CD4-positive, CD25-positive, alpha-beta regulatory T cell (primary cell): ENCODE results near the gene EMC6. TPM values are rescaled to one million over a fixed set of nuclear protein-coding genes. Genes with fewer than 3 reads are reported as not detected.
"Not testable (repeated sequence)": the region's sequence is repeated elsewhere in the genome, so short reads cannot be mapped to it uniquely, and the experiment has no call there.

Experiments
- ATAC-seq, 2 donors: fragments of 150-1000 bp; cut with Tn5 transposase; one replicate each; pipeline ENCODE4 v1.10.0; 2021; ENCODE audit warnings: low read depth in 2 of 2, moderate number of reproducible peaks in 2 of 2, moderate library complexity in 1 of 2
- DNase-seq, 3 donors: peaks; one replicate each; pipeline versions ENCODE4 v3.0.0 to v3.0.0-alpha.2; 2012 to 2022; ENCODE audit warnings: mixed read lengths in 1 of 3
- H3K27ac ChIP-seq: one replicate; pipeline ENCODE4 v1.7.0; 2013; ENCODE audit warnings: mild to moderate bottlenecking, low read length; ENCODE audit not compliant: insufficient read depth, poor library complexity, severe bottlenecking
- H3K27me3 ChIP-seq: one replicate; pipeline ENCODE4 v1.7.0; 2013; ENCODE audit warnings: low read length; ENCODE audit not compliant: control insufficient read depth, insufficient read depth
- H3K36me3 ChIP-seq: one replicate; pipeline ENCODE4 v1.7.0; 2013; ENCODE audit warnings: mild to moderate bottlenecking, low read length, moderate library complexity; ENCODE audit not compliant: control insufficient read depth, insufficient read depth
- H3K4me1 ChIP-seq: 2 replicates; pipeline ENCODE4 v1.7.0; 2013; ENCODE audit warnings: mild to moderate bottlenecking, low read length; ENCODE audit not compliant: insufficient read depth, control insufficient read depth, poor library complexity, severe bottlenecking
- H3K4me3 ChIP-seq: one replicate; pipeline ENCODE4 v1.7.0; 2013; ENCODE audit warnings: low read depth, mild to moderate bottlenecking, low read length, moderate library complexity
- H3K9me3 ChIP-seq, 2 experiments: 1 replicate in 1 of 2; 2 replicates in 1 of 2; pipeline ENCODE4 v1.7.0; 2013; ENCODE audit warnings: low read length in 2 of 2, mild to moderate bottlenecking in 1 of 2, moderate library complexity in 1 of 2; ENCODE audit not compliant: control insufficient read depth in 2 of 2
- H3K27ac Mint-ChIP-seq, 3 donors: one replicate each; pipeline ENCODE4 v1.8.0; 2020 to 2022; ENCODE audit warnings: mild to moderate bottlenecking in 3 of 3, mixed read lengths in 3 of 3, moderate library complexity in 2 of 3
- H3K27me3 Mint-ChIP-seq: one replicate; pipeline ENCODE4 v1.8.0; 2022; ENCODE audit warnings: mild to moderate bottlenecking, mixed read lengths
- H3K36me3 Mint-ChIP-seq: one replicate; pipeline ENCODE4 v1.8.0; 2020; ENCODE audit warnings: mixed read lengths
- H3K4me1 Mint-ChIP-seq, 4 donors: one replicate each; pipeline ENCODE4 v1.8.0; 2020 to 2022; ENCODE audit warnings: mixed read lengths in 4 of 4, mild to moderate bottlenecking in 1 of 4
- H3K4me3 Mint-ChIP-seq, 4 donors: one replicate each; pipeline ENCODE4 v1.8.0; 2020 to 2022; ENCODE audit warnings: mild to moderate bottlenecking in 4 of 4, mixed read lengths in 4 of 4, moderate library complexity in 3 of 4
- H3K9me3 Mint-ChIP-seq, 7 donors: one replicate each; pipeline ENCODE4 v1.8.0; 2020 to 2022; ENCODE audit warnings: mixed read lengths in 7 of 7, mild to moderate bottlenecking in 3 of 7, moderate library complexity in 2 of 7
- polyA plus RNA-seq, 4 donors: library from polyadenylated mRNA; unstranded; fragments of 300-500 nt; fragmentation: Illumina TruSeq; gene quantifications; one replicate each; pipeline ENCODE4 v1.2.3, GENCODE V29; 2021
- total RNA-seq: library from RNA; stranded (reverse); gene quantifications from one replicate; pipeline ENCODE4 v1.2.3, GENCODE V29; 2022

The EMC6 gene
- total and polyA plus RNA-seq, 5 donors from 2014 or later: 27.2 to 125 (median 113) TPM

DNA sequence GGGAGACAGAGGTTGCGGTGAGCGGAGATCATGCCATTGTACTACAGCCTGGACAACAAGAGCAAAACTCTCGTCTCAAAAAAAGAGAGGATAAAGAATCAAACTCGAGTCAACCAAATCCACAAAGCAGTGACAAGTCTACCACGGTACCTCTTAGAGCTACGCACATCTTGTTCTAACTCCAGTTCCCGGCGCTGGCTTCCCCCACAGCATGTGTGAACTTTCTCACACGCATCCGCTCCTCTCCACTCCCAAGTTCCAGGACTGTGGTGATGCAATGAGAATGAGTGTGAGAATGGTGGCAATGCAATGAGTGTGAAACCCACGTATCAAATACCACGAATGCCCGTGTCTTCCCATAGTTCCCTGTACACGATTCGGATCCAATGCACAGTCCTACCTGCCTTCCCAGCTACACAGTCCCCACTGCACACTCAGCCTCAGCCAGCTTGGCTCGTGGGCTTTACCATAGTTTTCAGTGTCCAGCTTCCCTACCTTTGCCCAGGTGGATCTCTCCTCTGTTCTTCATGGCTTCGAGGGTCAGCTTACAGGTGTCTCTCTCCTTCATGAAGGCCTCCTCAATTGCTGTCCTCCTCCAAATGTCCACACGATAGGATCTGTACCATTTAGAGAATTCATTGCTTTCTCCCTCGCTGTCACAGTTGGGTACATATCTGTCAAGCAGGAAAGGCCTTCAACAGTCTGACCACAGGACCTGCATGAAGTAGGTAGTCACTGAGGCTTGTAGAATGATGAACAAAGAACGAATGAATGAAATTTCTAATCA lies 36.5 kb downstream of the EMC6 start:
- H3K9me3 Mint-ChIP-seq: peaks cover 0 to 4% (median 0%) of the 10 kb centered on the region in 7 donors
- Histone ChIP-seq H3K36me3 (no peaks in the 10 kb centered on the region), H3K27ac (no peak overlapping the region), H3K27me3 (no peaks in the 10 kb centered on the region), H3K9me3 (no peaks in the 10 kb centered on the region), H3K4me3 (no peak overlapping the region), H3K4me1 (peaks cover 3% of the 10 kb centered on the region)
- no peaks in the 10 kb centered on the region for H3K36me3 Mint-ChIP-seq
- DNase-seq (no peak), ATAC-seq (no peak)
- H3K27ac Mint-ChIP-seq: peak overlapping the region in 1 of 3 donors; percentile 45
- H3K4me3 Mint-ChIP-seq: no peak overlapping the region
- H3K4me1 Mint-ChIP-seq: peaks cover 4 to 17% (median 11%) of the 10 kb centered on the region in 4 donors
- H3K27me3 Mint-ChIP-seq: no peaks in the 10 kb centered on the region

DNA sequence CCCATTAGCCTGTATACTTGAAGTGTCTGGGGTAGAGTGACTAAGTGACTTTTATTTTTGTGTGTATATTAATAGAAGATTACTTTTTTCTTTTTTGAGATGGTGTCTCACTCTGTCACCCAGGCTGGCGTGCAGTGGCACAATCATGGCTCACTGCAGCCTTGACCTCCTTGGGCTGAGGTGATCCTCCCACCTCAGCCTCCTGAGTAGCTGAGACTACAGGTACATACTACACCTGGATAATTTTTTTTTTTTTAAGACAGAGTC lies 37.0 kb downstream of the EMC6 start:
- ATAC-seq, H3K36me3 Mint-ChIP-seq: not testable (repeated sequence)

DNA sequence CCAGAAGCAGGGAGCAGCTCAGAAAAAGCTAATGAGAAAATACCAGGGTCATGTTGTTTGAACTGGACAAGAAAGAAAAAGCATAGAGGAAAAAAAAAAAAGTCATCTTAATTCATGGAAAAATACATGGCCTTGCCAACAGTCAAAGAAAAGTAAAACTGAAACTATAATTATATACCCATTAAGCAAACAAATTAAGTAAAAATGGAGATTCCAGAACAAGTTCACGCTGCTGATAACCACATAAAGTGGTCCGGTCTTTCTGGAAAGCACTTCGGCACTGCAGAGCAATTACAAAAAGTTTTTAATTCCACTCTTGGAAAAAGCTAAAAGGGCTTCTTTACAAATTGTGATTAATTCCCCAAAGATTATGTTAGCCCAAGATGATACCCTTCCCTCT lies 39.8 kb downstream of the EMC6 start:
- Histone ChIP-seq H3K4me1 (peaks cover 29% of the 10 kb centered on the region), H3K4me3 (no peak overlapping the region), H3K9me3 (no peaks in the 10 kb centered on the region), H3K36me3 (no peaks in the 10 kb centered on the region), H3K27me3 (no peaks in the 10 kb centered on the region), H3K27ac (no peak overlapping the region)
- DNase-seq: no peak
- no peaks in the 10 kb centered on the region for H3K27me3 Mint-ChIP-seq
- H3K36me3 Mint-ChIP-seq: peaks cover 9% of the 10 kb centered on the region
- H3K27ac Mint-ChIP-seq: peak overlapping the region in 2 of 3 donors; percentile 24 to 40
- peaks cover 15 to 39% (median 30%) of the 10 kb centered on the region in 4 donors for H3K4me1 Mint-ChIP-seq
- H3K9me3 Mint-ChIP-seq: no peaks in the 10 kb centered on the region
- ATAC-seq: no peak
- peak overlapping the region in 1 of 4 donors; percentile 43 for H3K4me3 Mint-ChIP-seq

More for the DNA sequence above, 37.0 kb downstream of the EMC6 start:
- H3K27ac Mint-ChIP-seq: peak overlapping the region in 1 of 3 donors; percentile 45
- H3K36me3 ChIP-seq, H3K4me3 Mint-ChIP-seq, H3K9me3 ChIP-seq, H3K9me3 Mint-ChIP-seq, H3K27me3 Mint-ChIP-seq, H3K4me3 ChIP-seq, H3K27me3 ChIP-seq, DNase-seq, H3K4me1 ChIP-seq, H3K27ac ChIP-seq: not testable (repeated sequence)
- peaks cover 5 to 20% (median 14%) of the 10 kb centered on the region in 4 donors for H3K4me1 Mint-ChIP-seq

DNA sequence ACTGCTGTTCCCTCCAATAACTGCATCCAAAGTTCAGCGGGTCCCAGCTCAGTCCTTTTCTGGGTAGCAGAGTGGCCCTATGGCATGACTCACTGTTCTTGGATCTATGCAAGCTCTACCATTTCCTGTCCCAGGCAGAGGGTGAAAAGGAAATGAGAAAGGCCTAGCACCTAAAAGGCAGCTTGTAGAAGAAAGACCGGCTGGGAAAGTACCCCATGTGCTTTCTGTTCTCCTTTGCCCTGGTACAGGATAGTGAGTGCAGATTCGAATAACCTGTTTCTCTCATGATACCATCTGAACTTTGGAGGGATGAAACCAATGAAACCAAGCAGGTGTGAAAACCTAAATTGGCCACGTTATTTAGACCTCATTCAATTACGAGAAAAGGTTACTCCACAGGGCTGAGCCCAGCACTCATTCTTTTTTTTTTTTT lies 42.4 kb downstream of the EMC6 start:
- peak overlapping the region; percentile 72 to 83 (median 80) for H3K4me3 Mint-ChIP-seq
- H3K4me3 ChIP-seq: peak overlapping the region; percentile 53
- H3K4me1 Mint-ChIP-seq: peaks cover 16 to 44% (median 33%) of the 10 kb centered on the region in 4 donors
- H3K9me3 Mint-ChIP-seq: no peaks in the 10 kb centered on the region
- H3K27ac Mint-ChIP-seq: peak overlapping the region; percentile 49 to 92 (median 86)
- peaks cover 31% of the 10 kb centered on the region for H3K4me1 ChIP-seq
- H3K9me3 ChIP-seq: no peaks in the 10 kb centered on the region
- H3K27me3 Mint-ChIP-seq: no peaks in the 10 kb centered on the region
- no peaks in the 10 kb centered on the region for H3K27me3 ChIP-seq
- DNase-seq: peak; percentile 53 to 96 (median 76)
- peak overlapping the region; percentile 83 for H3K27ac ChIP-seq
- H3K36me3 ChIP-seq: peaks cover 14% of the 10 kb centered on the region
- peak; percentile 97 to 98 for ATAC-seq
- peaks cover 16% of the 10 kb centered on the region for H3K36me3 Mint-ChIP-seq

DNA sequence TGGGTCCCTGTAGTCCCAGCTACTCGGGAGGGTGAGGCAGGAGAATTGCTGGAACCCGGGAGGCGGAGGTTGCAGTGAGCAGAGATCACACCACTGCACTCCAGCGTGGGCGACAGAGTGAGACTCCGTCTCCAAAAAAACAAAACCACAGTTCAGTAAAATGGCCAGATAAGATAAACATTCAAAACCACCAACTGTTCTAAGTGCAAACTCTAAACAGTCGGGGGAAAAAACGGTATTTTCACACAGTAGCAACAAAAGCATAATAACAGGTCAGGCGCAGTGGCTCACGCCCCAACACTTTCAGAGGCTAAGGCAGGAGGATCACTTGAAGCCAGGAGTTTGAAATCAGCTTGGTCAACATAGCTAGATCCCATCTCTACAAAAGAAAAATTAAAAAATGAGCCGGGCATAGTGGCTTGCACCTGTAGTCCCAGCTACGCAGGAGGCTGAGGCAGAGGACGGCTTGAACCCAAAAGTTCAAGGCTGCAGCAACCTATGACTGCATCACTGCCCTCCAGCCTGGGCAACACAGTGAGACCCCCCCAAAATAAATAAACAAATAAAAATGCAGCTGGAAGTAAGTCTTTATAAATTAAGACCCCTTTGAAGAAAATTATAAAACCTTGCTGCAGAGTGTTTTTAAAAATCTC lies 44.3 kb downstream of the EMC6 start:
- peaks cover 23 to 44% (median 33%) of the 10 kb centered on the region in 4 donors for H3K4me1 Mint-ChIP-seq

DNA sequence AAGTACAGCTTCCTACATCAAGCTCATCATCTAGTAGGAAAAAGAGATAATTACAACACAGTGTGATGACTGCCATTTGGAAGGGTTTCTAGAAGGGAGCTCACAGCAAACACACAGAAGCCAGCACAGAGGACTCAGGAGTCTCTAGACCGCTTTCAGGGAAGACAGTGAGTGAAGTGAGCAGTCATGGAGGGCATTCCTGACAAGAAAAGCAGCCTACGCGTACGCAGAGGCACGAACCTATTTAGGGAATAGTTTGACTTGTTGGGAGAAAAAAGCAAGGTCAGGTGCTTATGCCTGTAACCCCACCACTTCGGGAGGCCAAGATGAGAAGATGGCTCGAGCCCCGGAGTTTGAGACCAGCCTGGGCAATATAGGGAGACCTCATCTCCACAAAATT lies 46.7 kb downstream of the EMC6 start:
- H3K9me3 ChIP-seq: no peaks in the 10 kb centered on the region
- H3K36me3 ChIP-seq: peaks cover 45% of the 10 kb centered on the region
- H3K27ac Mint-ChIP-seq: peak overlapping the region in 1 of 3 donors; percentile 11
- H3K27me3 Mint-ChIP-seq: no peaks in the 10 kb centered on the region
- DNase-seq: no peak
- H3K4me3 ChIP-seq: no peak overlapping the region
- peaks cover 23 to 48% (median 31%) of the 10 kb centered on the region in 4 donors for H3K4me1 Mint-ChIP-seq
- no peak for ATAC-seq
- no peaks in the 10 kb centered on the region for H3K9me3 Mint-ChIP-seq
- H3K27ac ChIP-seq: no peak overlapping the region
- no peaks in the 10 kb centered on the region for H3K27me3 ChIP-seq
- H3K36me3 Mint-ChIP-seq: peaks cover 35% of the 10 kb centered on the region
- H3K4me1 ChIP-seq: peaks cover 34% of the 10 kb centered on the region
- peak overlapping the region in 1 of 4 donors; percentile 64 for H3K4me3 Mint-ChIP-seq

More for the DNA sequence above, 44.3 kb downstream of the EMC6 start:
- ATAC-seq (no peak), DNase-seq (peak in 1 of 3 donors; percentile 44)
- H3K36me3 Mint-ChIP-seq: peaks cover 27% of the 10 kb centered on the region
- Histone ChIP-seq H3K4me1 (peaks cover 31% of the 10 kb centered on the region), H3K27me3 (no peaks in the 10 kb centered on the region), H3K27ac (no peak overlapping the region), H3K36me3 (peaks cover 33% of the 10 kb centered on the region), H3K9me3 (no peaks in the 10 kb centered on the region), H3K4me3 (no peak overlapping the region)
- H3K4me3 Mint-ChIP-seq: peak overlapping the region in 3 of 4 donors; percentile 8 to 61 (median 44)
- no peaks in the 10 kb centered on the region for H3K9me3 Mint-ChIP-seq
- peak overlapping the region; percentile 75 to 92 (median 89) for H3K27ac Mint-ChIP-seq
- H3K27me3 Mint-ChIP-seq: no peaks in the 10 kb centered on the region

DNA sequence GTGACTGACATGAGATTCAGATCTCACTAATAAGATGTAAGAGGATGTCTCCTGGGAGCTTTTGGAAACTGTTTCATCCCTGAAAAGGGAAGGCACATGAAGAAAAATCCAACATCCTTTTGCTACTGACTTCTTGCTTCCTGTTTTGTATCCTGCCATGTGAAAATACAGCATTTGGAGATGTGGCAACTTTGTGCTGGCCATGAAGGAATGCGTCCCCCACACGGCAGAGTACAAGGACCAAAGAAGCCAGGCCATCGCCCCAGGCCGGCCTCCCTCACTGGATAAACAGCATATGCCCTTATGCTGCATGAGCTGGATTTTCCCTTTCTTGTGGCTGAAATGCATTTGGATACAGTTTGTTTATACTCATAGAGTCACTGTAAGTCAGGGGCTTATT lies 49.6 kb downstream of the EMC6 start:
- Histone ChIP-seq H3K27me3 (no peaks in the 10 kb centered on the region), H3K4me1 (peaks cover 21% of the 10 kb centered on the region), H3K36me3 (peaks cover 45% of the 10 kb centered on the region), H3K9me3 (no peaks in the 10 kb centered on the region), H3K27ac (no peak overlapping the region), H3K4me3 (no peak overlapping the region)
- H3K4me3 Mint-ChIP-seq: peak overlapping the region in 2 of 4 donors; percentile 13 to 44
- H3K9me3 Mint-ChIP-seq: no peaks in the 10 kb centered on the region
- DNase-seq (no peak), ATAC-seq (no peak)
- peak overlapping the region in 1 of 3 donors; percentile 20 for H3K27ac Mint-ChIP-seq
- peaks cover 16 to 49% (median 28%) of the 10 kb centered on the region in 4 donors for H3K4me1 Mint-ChIP-seq
- peaks cover 27% of the 10 kb centered on the region for H3K36me3 Mint-ChIP-seq
- H3K27me3 Mint-ChIP-seq: no peaks in the 10 kb centered on the region
